Panc1 (cell line): ENCODE measurements around the gene PKD1L1.

Experiments
- POLR2AphosphoS5 ChIP-seq: IDR thresholded peaks from 2 replicates; pipeline ENCODE4 v1.6.1; 2012; ENCODE audit warnings: mild to moderate bottlenecking, low read depth, low read length, moderate library complexity
- TF ChIP-seq, protein P1 (sequence below): fragments of 450-650 bp; IDR thresholded peaks from 2 replicates; pipeline ENCODE4 v1.5.1; 2017; ENCODE audit warnings: mild to moderate bottlenecking

DNA sequence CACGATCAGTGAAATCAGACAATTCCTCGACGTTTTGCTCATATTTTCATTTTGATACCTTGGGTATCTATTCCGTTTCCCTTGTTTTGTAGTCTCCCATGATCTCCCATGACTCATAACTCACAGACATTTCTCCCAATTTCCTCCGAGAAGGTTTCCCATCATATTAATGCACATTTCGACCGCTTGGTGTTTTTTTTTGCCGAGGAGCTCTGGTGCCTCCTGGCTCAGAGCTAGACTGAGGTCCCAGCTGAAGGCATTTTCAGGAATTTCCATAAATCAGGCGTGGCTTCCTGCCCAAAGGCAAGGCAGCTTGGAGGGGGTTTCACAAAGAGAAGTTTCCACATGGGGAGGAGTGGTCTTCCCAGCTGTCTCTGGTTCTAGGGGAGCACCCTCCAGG is 218.1 kb downstream of the PKD1L1 start:
- TF ChIP-seq, protein P1, sequence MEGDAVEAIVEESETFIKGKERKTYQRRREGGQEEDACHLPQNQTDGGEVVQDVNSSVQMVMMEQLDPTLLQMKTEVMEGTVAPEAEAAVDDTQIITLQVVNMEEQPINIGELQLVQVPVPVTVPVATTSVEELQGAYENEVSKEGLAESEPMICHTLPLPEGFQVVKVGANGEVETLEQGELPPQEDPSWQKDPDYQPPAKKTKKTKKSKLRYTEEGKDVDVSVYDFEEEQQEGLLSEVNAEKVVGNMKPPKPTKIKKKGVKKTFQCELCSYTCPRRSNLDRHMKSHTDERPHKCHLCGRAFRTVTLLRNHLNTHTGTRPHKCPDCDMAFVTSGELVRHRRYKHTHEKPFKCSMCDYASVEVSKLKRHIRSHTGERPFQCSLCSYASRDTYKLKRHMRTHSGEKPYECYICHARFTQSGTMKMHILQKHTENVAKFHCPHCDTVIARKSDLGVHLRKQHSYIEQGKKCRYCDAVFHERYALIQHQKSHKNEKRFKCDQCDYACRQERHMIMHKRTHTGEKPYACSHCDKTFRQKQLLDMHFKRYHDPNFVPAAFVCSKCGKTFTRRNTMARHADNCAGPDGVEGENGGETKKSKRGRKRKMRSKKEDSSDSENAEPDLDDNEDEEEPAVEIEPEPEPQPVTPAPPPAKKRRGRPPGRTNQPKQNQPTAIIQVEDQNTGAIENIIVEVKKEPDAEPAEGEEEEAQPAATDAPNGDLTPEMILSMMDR, result no peak
- no peak for TF ChIP-seq POLR2AphosphoS5
